HepG2 (cell line): ENCODE results near the gene ART1. TPM values are rescaled to one million over a fixed set of nuclear protein-coding genes. Genes with fewer than 3 reads are reported as not detected.

Source experiments
- AKAP8 ChIP-seq: sonication (generic); formaldehyde crosslinking; IDR thresholded peaks from 2 replicates; pipeline ENCODE4 v1.5.1; 2020; ENCODE audit warnings: mild to moderate bottlenecking, missing genetic modification reagents
- ATM ChIP-seq: fragments of 450-650 bp; IDR thresholded peaks from 2 replicates; pipeline ENCODE4 v1.7.1; 2017; ENCODE audit warnings: mild to moderate bottlenecking, borderline replicate concordance
- CBX1 ChIP-seq: IDR thresholded peaks from one replicate; pipeline ENCODE4 v1.6.1; 2016; ENCODE audit warnings: antibody characterized with exemption, low read depth
- CEBPG ChIP-seq: IDR thresholded peaks from 2 replicates; pipeline ENCODE4 v1.6.1; 2016
- CREB1 ChIP-seq, 2 experiments: fragments of 450-650 bp in 1 of 2; IDR thresholded peaks; 2 replicates each; pipeline ENCODE4 v1.6.1; 2016 to 2017; ENCODE audit warnings: control low read depth in 1 of 2, mild to moderate bottlenecking in 1 of 2, missing compliant biosample characterization in 1 of 2, missing genetic modification characterization in 1 of 2
- FOXJ3 ChIP-seq: sonication (generic); formaldehyde crosslinking; IDR thresholded peaks from 2 replicates; pipeline ENCODE4 v1.4.0; 2020; ENCODE audit warnings: missing genetic modification reagents, mild to moderate bottlenecking, borderline replicate concordance
- HNRNPH1 ChIP-seq: fragments of 200-400 bp; formaldehyde crosslinking; optimal IDR thresholded peaks from 2 replicates; pipeline ENCODE3; 2017; ENCODE audit warnings: mild to moderate bottlenecking, low read depth, low read length
- JARID2 ChIP-seq: sonication (generic); formaldehyde crosslinking; IDR thresholded peaks from 2 replicates; pipeline ENCODE4 v1.8.1; 2023; ENCODE audit warnings: missing genetic modification reagents, inconsistent platforms; ENCODE audit not compliant: insufficient replicate concordance
- MAFF ChIP-seq: IDR thresholded peaks from 2 replicates; pipeline ENCODE4 v1.6.1; 2011; ENCODE audit warnings: low read depth, low read length, improper control_type of control experiment
- MYNN ChIP-seq: sonication (generic); formaldehyde crosslinking; IDR thresholded peaks from 2 replicates; pipeline ENCODE4 v1.4.0; 2020; ENCODE audit warnings: mild to moderate bottlenecking, low read depth, missing genetic modification reagents
- NFE2 ChIP-seq: sonication (generic); formaldehyde crosslinking; IDR thresholded peaks from 2 replicates; pipeline ENCODE4 v1.4.0; 2020; ENCODE audit warnings: missing genetic modification reagents
- SOX13 ChIP-seq, 3 experiments: fragments of 450-650 bp in 1 of 3; sonication (generic) in 1 of 3; formaldehyde crosslinking in 1 of 3; IDR thresholded peaks in 2 of 3; conservative IDR thresholded peaks in 1 of 3; 2 replicates each; pipeline versions ENCODE4 v1.5.0 to v1.6.1; 2016 to 2020; ENCODE audit warnings: antibody characterized with exemption in 1 of 3, mild to moderate bottlenecking in 1 of 3, missing compliant biosample characterization in 1 of 3, missing genetic modification reagents in 1 of 3, moderate library complexity in 1 of 3
- SOX5 ChIP-seq: IDR thresholded peaks from 2 replicates; pipeline ENCODE4 v1.6.1; 2016; ENCODE audit warnings: borderline replicate concordance
- TBX3 ChIP-seq: fragments of 450-650 bp; IDR thresholded peaks from 2 replicates; pipeline ENCODE4 v1.6.1; 2017; ENCODE audit warnings: antibody characterized with exemption, mild to moderate bottlenecking, inconsistent platforms, borderline replicate concordance
- TCF7L2 ChIP-seq: IDR thresholded peaks from 2 replicates; pipeline ENCODE4 v1.6.1; 2011; ENCODE audit warnings: mild to moderate bottlenecking, low read depth, low read length, moderate library complexity
- ZNF256 ChIP-seq: sonication (generic); formaldehyde crosslinking; conservative IDR thresholded peaks from 2 replicates; pipeline ENCODE4 v1.4.0; 2020; ENCODE audit warnings: missing genetic modification reagents
- ZSCAN20 ChIP-seq: sonication (generic); formaldehyde crosslinking; IDR thresholded peaks from 2 replicates; pipeline ENCODE4 v1.4.0; 2020; ENCODE audit warnings: missing genetic modification reagents, mild to moderate bottlenecking, borderline replicate concordance
- polyA plus RNA-seq, 8 experiments: library from polyadenylated mRNA; depleted of rRNA in 3 of 8; stranded (reverse) in 7 of 8; unstranded in 1 of 8; fragments of >200 nt; fragmentation: Illumina TruSeq in 4 of 8; extraction: Trizol in 4 of 8; gene quantifications; 2 replicates each; pipeline versions ENCODE4 v1.2.1 to v1.2.3, GENCODE V29; 2011 to 2016; ENCODE audit warnings: low read depth in 4 of 8, missing spikeins in 1 of 8, mixed read lengths in 1 of 8; ENCODE audit not compliant: insufficient read depth in 1 of 8
- total RNA-seq, 5 experiments: library from RNA; depleted of rRNA; stranded (reverse); fragments of >200 nt; fragmentation: Illumina TruSeq; extraction: Trizol; gene quantifications; 2 replicates each; pipeline ENCODE4 v1.2.3, GENCODE V29; 2016; ENCODE audit warnings: low read depth in 1 of 5
- TF ChIP-seq, protein P1 (sequence below): IDR thresholded peaks from 2 replicates; pipeline ENCODE4 v1.6.1; 2012; ENCODE audit warnings: inconsistent platforms
- TF ChIP-seq, protein P2 (sequence below): sonication (generic); formaldehyde crosslinking; IDR thresholded peaks from 2 replicates; pipeline ENCODE4 v1.4.0; 2020; ENCODE audit warnings: missing genetic modification reagents
- TF ChIP-seq, protein P3 (sequence below): sonication (generic); formaldehyde crosslinking; IDR thresholded peaks from 2 replicates; pipeline ENCODE4 v1.5.0; 2020; ENCODE audit warnings: mild to moderate bottlenecking, missing genetic modification reagents, borderline replicate concordance
- TF ChIP-seq, protein P4 (sequence below): sonication (generic); formaldehyde crosslinking; IDR thresholded peaks from 2 replicates; pipeline ENCODE4 v1.5.1; 2020; ENCODE audit warnings: mild to moderate bottlenecking, missing genetic modification reagents, moderate library complexity

Gene ART1
- total and polyA plus RNA-seq, 2 of the 13 experiments (the other 11 are each of a cell fraction or from before 2014, with no cell fraction given): not detected

DNA sequence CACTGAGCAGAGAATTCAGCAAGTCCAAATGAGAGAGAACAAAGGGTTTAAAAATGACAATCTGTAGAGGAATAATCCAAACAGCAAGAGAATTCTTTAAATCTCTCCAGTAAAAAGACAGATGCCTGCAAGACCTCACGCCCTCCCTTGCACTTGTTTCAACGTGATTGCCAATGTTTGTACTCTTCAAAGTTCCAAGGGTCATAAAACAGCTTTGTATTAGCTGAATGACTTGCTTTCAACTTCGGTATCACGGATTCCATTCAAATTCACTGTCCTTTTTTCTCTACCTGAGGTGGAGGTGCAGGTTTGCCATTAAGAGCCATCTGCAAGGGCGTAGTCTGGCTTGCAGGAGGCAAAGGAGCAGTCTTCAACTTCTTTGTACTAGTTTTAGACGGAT lies 67.3 kb downstream of the ART1 start (continued):
- TF ChIP-seq SOX13 (IDR thresholded peaks at IDR 0.05): 0 out of 2 replicates have a peak, but pooled peaks have one; percentile 14
- TF ChIP-seq SOX13 (CRISPR knock-in tag; conservative IDR thresholded peaks at IDR 0.05 in 1 of 2, IDR thresholded peaks at IDR 0.05 in 1 of 2): peak in 1 of 2 experiments; percentile 64; a peak in 2 of 4 replicates
- peak; percentile 64; the same call in 1 of the 2 replicates for TF ChIP-seq SOX5
- TF ChIP-seq AKAP8 (CRISPR knock-in tag): no peak
- TF ChIP-seq JARID2 (CRISPR knock-in tag): no peak
- TF ChIP-seq, protein P1, sequence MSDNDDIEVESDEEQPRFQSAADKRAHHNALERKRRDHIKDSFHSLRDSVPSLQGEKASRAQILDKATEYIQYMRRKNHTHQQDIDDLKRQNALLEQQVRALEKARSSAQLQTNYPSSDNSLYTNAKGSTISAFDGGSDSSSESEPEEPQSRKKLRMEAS: 0 out of 2 replicates have a peak, but pooled peaks have one; percentile 19
- no peak for TF ChIP-seq CREB1 (IDR thresholded peaks at IDR 0.05)
- 0 out of 2 replicates have a peak, but pooled peaks have one; percentile 20 for TF ChIP-seq CREB1 (CRISPR knock-in tag; IDR thresholded peaks at IDR 0.05)
- TF ChIP-seq, protein P2, sequence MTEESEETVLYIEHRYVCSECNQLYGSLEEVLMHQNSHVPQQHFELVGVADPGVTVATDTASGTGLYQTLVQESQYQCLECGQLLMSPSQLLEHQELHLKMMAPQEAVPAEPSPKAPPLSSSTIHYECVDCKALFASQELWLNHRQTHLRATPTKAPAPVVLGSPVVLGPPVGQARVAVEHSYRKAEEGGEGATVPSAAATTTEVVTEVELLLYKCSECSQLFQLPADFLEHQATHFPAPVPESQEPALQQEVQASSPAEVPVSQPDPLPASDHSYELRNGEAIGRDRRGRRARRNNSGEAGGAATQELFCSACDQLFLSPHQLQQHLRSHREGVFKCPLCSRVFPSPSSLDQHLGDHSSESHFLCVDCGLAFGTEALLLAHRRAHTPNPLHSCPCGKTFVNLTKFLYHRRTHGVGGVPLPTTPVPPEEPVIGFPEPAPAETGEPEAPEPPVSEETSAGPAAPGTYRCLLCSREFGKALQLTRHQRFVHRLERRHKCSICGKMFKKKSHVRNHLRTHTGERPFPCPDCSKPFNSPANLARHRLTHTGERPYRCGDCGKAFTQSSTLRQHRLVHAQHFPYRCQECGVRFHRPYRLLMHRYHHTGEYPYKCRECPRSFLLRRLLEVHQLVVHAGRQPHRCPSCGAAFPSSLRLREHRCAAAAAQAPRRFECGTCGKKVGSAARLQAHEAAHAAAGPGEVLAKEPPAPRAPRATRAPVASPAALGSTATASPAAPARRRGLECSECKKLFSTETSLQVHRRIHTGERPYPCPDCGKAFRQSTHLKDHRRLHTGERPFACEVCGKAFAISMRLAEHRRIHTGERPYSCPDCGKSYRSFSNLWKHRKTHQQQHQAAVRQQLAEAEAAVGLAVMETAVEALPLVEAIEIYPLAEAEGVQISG (CRISPR knock-in tag): no peak
- no peak for TF ChIP-seq FOXJ3 (CRISPR knock-in tag)
- TF ChIP-seq, protein P3, sequence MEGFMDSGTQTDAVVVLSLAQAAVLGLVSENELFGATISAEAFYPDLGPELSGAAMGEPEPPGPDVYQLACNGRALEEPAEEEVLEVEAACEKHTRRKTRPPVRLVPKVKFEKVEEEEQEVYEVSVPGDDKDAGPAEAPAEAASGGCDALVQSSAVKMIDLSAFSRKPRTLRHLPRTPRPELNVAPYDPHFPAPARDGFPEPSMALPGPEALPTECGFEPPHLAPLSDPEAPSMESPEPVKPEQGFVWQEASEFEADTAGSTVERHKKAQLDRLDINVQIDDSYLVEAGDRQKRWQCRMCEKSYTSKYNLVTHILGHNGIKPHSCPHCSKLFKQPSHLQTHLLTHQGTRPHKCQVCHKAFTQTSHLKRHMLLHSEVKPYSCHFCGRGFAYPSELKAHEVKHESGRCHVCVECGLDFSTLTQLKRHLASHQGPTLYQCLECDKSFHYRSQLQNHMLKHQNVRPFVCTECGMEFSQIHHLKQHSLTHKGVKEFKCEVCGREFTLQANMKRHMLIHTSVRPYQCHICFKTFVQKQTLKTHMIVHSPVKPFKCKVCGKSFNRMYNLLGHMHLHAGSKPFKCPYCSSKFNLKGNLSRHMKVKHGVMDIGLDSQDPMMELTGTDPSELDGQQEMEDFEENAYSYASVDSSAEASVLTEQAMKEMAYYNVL (CRISPR knock-in tag): 0 out of 2 replicates have a peak, but pooled peaks have one; percentile 26
- TF ChIP-seq MAFF: no peak
- no peak for TF ChIP-seq MYNN (CRISPR knock-in tag)
- TF ChIP-seq ATM: no peak
- no peak for TF ChIP-seq CBX1
- peak; percentile 46; the same call in 1 of the 2 replicates for TF ChIP-seq TCF7L2
- 0 out of 2 replicates have a peak, but pooled peaks have one; percentile 4 for TF ChIP-seq CEBPG (CRISPR knock-in tag)
- TF ChIP-seq ZNF256 (CRISPR knock-in tag): no peak
- no peak for TF ChIP-seq HNRNPH1
- TF ChIP-seq, protein P4, sequence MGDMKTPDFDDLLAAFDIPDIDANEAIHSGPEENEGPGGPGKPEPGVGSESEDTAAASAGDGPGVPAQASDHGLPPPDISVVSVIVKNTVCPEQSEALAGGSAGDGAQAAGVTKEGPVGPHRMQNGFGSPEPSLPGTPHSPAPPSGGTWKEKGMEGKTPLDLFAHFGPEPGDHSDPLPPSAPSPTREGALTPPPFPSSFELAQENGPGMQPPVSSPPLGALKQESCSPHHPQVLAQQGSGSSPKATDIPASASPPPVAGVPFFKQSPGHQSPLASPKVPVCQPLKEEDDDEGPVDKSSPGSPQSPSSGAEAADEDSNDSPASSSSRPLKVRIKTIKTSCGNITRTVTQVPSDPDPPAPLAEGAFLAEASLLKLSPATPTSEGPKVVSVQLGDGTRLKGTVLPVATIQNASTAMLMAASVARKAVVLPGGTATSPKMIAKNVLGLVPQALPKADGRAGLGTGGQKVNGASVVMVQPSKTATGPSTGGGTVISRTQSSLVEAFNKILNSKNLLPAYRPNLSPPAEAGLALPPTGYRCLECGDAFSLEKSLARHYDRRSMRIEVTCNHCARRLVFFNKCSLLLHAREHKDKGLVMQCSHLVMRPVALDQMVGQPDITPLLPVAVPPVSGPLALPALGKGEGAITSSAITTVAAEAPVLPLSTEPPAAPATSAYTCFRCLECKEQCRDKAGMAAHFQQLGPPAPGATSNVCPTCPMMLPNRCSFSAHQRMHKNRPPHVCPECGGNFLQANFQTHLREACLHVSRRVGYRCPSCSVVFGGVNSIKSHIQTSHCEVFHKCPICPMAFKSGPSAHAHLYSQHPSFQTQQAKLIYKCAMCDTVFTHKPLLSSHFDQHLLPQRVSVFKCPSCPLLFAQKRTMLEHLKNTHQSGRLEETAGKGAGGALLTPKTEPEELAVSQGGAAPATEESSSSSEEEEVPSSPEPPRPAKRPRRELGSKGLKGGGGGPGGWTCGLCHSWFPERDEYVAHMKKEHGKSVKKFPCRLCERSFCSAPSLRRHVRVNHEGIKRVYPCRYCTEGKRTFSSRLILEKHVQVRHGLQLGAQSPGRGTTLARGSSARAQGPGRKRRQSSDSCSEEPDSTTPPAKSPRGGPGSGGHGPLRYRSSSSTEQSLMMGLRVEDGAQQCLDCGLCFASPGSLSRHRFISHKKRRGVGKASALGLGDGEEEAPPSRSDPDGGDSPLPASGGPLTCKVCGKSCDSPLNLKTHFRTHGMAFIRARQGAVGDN (CRISPR knock-in tag): no peak
- no peak for TF ChIP-seq NFE2
- no peak for TF ChIP-seq ZSCAN20 (CRISPR knock-in tag)
- peak; percentile 30; the same call in 1 of the 2 replicates for TF ChIP-seq TBX3
